A673 (cell line): Measurements from ENCODE around the gene GPR26. TPM values are rescaled to one million over a fixed set of nuclear protein-coding genes. Genes with fewer than 3 reads are reported as not detected.

ENCODE experiments used
- BruUV-seq: library from RNA; stranded (reverse); fragments of 400-500 nt; replicated peaks from 2 replicates; lab custom pipeline; 2021; lab: Mats Ljungman, UMichigan
- CTCF ChIA-PET: fragments of 300-600 bp; sonication (Branson Sonifier 250); formaldehyde crosslinking; loops from one replicate; lab custom pipeline; 2022; ENCODE audit warnings: antibody characterized with exemption; lab: Charles Lee
- POLR2A ChIA-PET: fragments of 300-600 bp; sonication (Branson Sonifier 250); formaldehyde crosslinking; loops from one replicate; lab custom pipeline; 2022; ENCODE audit warnings: antibody characterized with exemption; ENCODE audit not compliant: low non-redundant PET; lab: Charles Lee
- DNase-seq: peaks from one replicate; pipeline ENCODE4 v3.0.0-alpha.2; 2015; ENCODE audit warnings: low spot score
- H3K27ac ChIP-seq: fragments of 200-600 bp; sonication (generic); 2 replicates; pipeline ENCODE4 v1.5.1; 2016; ENCODE audit warnings: mixed run types, low read depth, mild to moderate bottlenecking, mixed read lengths, antibody characterized with exemption, low read length; ENCODE audit not compliant: poor library complexity, severe bottlenecking
- H3K27me3 ChIP-seq: fragments of 200-600 bp; sonication (generic); replicated peaks from 2 replicates; pipeline ENCODE4 v1.6.1; 2017; ENCODE audit warnings: mixed run types, low read depth, mild to moderate bottlenecking, mixed read lengths, antibody characterized with exemption, low read length; ENCODE audit not compliant: insufficient read depth, poor library complexity
- H3K36me3 ChIP-seq: fragments of 200-600 bp; sonication (generic); 2 replicates; pipeline ENCODE4 v1.6.1; 2016; ENCODE audit warnings: mixed run types, mild to moderate bottlenecking, mixed read lengths, antibody characterized with exemption, low read length; ENCODE audit not compliant: insufficient read depth, poor library complexity, severe bottlenecking
- H3K4me1 ChIP-seq: fragments of 200-600 bp; sonication (generic); 2 replicates; pipeline ENCODE4 v1.6.1; 2017; ENCODE audit warnings: mixed run types, mild to moderate bottlenecking, mixed read lengths, antibody characterized with exemption, low read length; ENCODE audit not compliant: insufficient read depth, poor library complexity, severe bottlenecking
- H3K4me3 ChIP-seq: fragments of 200-600 bp; sonication (generic); 2 replicates; pipeline ENCODE4 v1.5.1; 2016; ENCODE audit warnings: low read depth, mixed run types, mild to moderate bottlenecking, mixed read lengths, low read length; ENCODE audit not compliant: poor library complexity, severe bottlenecking
- H3K9me3 ChIP-seq: fragments of 200-600 bp; sonication (generic); 2 replicates; pipeline ENCODE4 v1.6.1; 2016; ENCODE audit warnings: mixed run types, low read depth, mild to moderate bottlenecking, mixed read lengths, antibody characterized with exemption, low read length; ENCODE audit not compliant: poor library complexity, severe bottlenecking
- EZH2 ChIP-seq: fragments of 200-600 bp; sonication (generic); IDR thresholded peaks from 2 replicates; pipeline ENCODE4 v1.6.1; 2017; ENCODE audit warnings: borderline replicate concordance, low read depth, mild to moderate bottlenecking, mixed read lengths, antibody characterized with exemption, low read length; ENCODE audit not compliant: poor library complexity, severe bottlenecking
- intact Hi-C: fragments of 100-400 bp; cut with micrococcal nuclease; formaldehyde crosslinking; loops from one replicate; pipeline ENCODE4 v1.10.0; 2022; ENCODE audit not compliant: unreplicated experiment
- total RNA-seq: library from RNA; stranded (reverse); gene quantifications from 2 replicates; pipeline ENCODE4 v1.2.3, GENCODE V29; 2021
- TF ChIP-seq, protein P1 (sequence below): fragments of 300-800, 200-600 bp; sonication (generic); conservative IDR thresholded peaks from 2 replicates; pipeline ENCODE4 v1.5.1; 2017; ENCODE audit warnings: low read depth, mild to moderate bottlenecking, antibody characterized with exemption, low read length, moderate library complexity, mixed read lengths

The GPR26 gene
- total RNA-seq, 1 experiment from 2014 or later = not detected

DNA sequence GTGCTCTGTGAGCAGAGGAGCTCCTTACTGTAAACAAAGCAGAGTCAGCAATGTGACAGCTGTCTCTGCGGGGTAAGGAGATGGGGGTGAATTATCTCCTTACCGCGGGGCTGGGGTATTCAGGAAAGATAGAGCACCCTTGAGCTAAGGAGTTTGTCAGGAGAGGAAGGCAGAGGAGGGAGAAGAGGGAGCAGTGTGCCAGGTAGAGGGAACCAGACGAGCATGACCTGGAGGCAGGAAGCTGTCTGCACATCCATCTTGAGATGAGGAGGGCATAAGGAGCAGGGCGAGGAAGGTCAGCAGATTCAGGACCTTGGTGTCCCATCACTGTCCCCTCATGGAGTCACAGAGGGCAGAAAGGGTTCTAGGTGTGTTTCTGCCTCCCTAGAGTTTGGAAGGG, 32.5 kb upstream of the GPR26 start:
- no TSS peak for BruUV-seq
- no peak overlapping the region for H3K27ac ChIP-seq
- H3K4me3 ChIP-seq = no peak overlapping the region
- no peak for DNase-seq
- no peaks in the 10 kb centered on the region for H3K9me3 ChIP-seq
- H3K4me1 ChIP-seq = no peaks in the 10 kb centered on the region
- intact Hi-C loops = no loop called here
- ChIA-PET POLR2A (no interaction called here), CTCF (no interaction called here)
- peaks cover 17% of the 10 kb centered on the region for H3K27me3 ChIP-seq
- TF ChIP-seq EZH2 = no peak
- TF ChIP-seq, protein P1, sequence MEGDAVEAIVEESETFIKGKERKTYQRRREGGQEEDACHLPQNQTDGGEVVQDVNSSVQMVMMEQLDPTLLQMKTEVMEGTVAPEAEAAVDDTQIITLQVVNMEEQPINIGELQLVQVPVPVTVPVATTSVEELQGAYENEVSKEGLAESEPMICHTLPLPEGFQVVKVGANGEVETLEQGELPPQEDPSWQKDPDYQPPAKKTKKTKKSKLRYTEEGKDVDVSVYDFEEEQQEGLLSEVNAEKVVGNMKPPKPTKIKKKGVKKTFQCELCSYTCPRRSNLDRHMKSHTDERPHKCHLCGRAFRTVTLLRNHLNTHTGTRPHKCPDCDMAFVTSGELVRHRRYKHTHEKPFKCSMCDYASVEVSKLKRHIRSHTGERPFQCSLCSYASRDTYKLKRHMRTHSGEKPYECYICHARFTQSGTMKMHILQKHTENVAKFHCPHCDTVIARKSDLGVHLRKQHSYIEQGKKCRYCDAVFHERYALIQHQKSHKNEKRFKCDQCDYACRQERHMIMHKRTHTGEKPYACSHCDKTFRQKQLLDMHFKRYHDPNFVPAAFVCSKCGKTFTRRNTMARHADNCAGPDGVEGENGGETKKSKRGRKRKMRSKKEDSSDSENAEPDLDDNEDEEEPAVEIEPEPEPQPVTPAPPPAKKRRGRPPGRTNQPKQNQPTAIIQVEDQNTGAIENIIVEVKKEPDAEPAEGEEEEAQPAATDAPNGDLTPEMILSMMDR = no peak
- no peaks in the 10 kb centered on the region for H3K36me3 ChIP-seq

DNA sequence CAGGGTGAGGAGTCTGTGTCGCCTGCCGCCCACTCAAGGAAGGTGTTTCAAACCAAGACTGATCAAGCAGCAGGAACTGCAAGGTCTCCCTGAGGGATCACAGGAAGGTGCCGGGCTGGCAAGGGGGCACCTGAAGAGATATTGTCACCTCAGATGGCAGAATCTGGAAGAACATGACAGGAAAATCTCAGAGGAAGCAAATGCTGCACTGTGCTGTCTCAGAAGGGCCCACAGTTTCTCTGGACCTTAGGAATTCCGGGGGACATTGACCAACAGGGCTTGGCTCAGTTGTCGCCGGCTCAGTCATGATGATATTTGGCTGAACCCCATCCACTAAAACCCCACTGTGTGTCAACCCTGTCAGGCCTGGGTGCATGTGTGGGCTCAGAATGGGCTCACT, 31.9 kb upstream of the GPR26 start:
- ChIA-PET POLR2A (no interaction called here), CTCF (no interaction called here)
- no peaks in the 10 kb centered on the region for H3K36me3 ChIP-seq
- intact Hi-C loops = no loop called here
- H3K27me3 ChIP-seq = peaks cover 23% of the 10 kb centered on the region
- no peak overlapping the region for H3K4me3 ChIP-seq
- TF ChIP-seq EZH2 = no peak
- TF ChIP-seq, protein P1 = no peak
- DNase-seq = no peak
- BruUV-seq = no TSS peak
- no peaks in the 10 kb centered on the region for H3K9me3 ChIP-seq
- H3K27ac ChIP-seq = no peak overlapping the region
- no peaks in the 10 kb centered on the region for H3K4me1 ChIP-seq

GRCh38 chr10:123635131-123635530, 31.0 kb upstream of the GPR26 start:
- no peak overlapping the region for H3K4me3 ChIP-seq
- H3K27ac ChIP-seq = no peak overlapping the region
- H3K4me1 ChIP-seq = no peaks in the 10 kb centered on the region
- intact Hi-C loops = no loop called here
- H3K36me3 ChIP-seq = no peaks in the 10 kb centered on the region
- TF ChIP-seq EZH2 = no peak
- TF ChIP-seq, protein P1 = no peak
- H3K27me3 ChIP-seq = peaks cover 30% of the 10 kb centered on the region
- ChIA-PET CTCF (no interaction called here), POLR2A (no interaction called here)
- H3K9me3 ChIP-seq = no peaks in the 10 kb centered on the region
- DNase-seq = no peak
- no TSS peak for BruUV-seq
